ENCODE data around the gene COG7. TPM values are rescaled to one million over a fixed set of nuclear protein-coding genes. Genes with fewer than 3 reads are reported as not detected.

The COG7 gene
- total and polyA plus RNA-seq, 2 donors (not counting 3 experiments of a cell fraction or from before 2014, with no cell fraction given): 24.1 to 42.0 TPM

DNA sequence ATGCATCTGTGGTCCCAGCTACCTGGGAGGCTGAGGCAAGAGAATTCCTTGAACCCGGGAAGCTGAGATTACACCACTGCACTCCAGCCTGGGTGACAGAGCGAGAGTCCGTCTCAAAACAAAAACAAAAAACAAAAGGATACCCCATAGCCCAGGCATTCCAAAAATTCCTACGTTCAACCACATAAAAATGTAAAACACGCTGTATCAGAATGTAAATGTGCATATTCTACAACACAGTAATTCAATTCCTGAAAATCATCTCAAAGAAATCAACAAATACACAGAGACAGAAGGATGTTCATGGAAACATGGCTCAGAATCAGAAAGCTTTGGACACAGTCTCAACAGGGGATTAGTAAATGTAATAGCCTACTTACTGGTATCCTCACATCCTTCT lies 33.0 kb downstream of the COG7 start:
- CTCF ChIA-PET: interaction anchor here (0.9 to 1.1 kb wide), 4 partner anchors 10 to 16 kb away, joined by 3 to 7 read pairs (median 3); no protein-coding TSS in a partner anchor

More for the DNA sequence above, 33.0 kb downstream of the COG7 start:
- dilution Hi-C loops (cut with MboI; ENCODE audit: extremely low pct_ligation_motif_present, low sequenced_read_pairs): no loop called here
- Histone ChIP-seq H3K27ac (ENCODE audit: insufficient read depth, low read depth, low read length) (no peak overlapping the region), H3K4me1 (ENCODE audit: control insufficient read depth, extremely low read depth, insufficient read depth, low read length) (peaks cover 24% of the 10 kb centered on the region), H2AFZ (ENCODE audit: low read depth, low read length) (no peak overlapping the region), H4K20me1 (replicated peaks; ENCODE audit: control insufficient read depth, extremely low read depth, insufficient read depth, low read length) (no peaks in the 10 kb centered on the region), H3K79me2 (ENCODE audit: control insufficient read depth, insufficient read depth, low read length) (no peaks in the 10 kb centered on the region), H3K27me3 (ENCODE audit: control insufficient read depth in 2 of 2, insufficient read depth in 2 of 2, low read length in 2 of 2) (no peaks in the 10 kb centered on the region), H3K9me3 (replicated peaks; ENCODE audit: control insufficient read depth, insufficient read depth, low read length) (no peaks in the 10 kb centered on the region), H3K9ac (replicated peaks; ENCODE audit: extremely low read depth, insufficient read depth, low read length) (no peak overlapping the region), H3K4me2 (ENCODE audit: insufficient read depth, low read length) (no peak overlapping the region), H3K4me3 (replicated peaks in 1 of 3; ENCODE audit: insufficient read depth in 1 of 3, low read depth in 1 of 3, low read length in 3 of 3) (no peak overlapping the region), H3K36me3 (ENCODE audit: control insufficient read depth in 2 of 2, extremely low read depth in 1 of 2, insufficient read depth in 2 of 2, low read length in 2 of 2) (peaks cover 0 to 4% of the 10 kb centered on the region in 2 experiments), H3K9me1 (replicated peaks; ENCODE audit: control insufficient read depth, extremely low read depth, insufficient read depth, low read length) (no peaks in the 10 kb centered on the region)
- DNase-seq (ENCODE audit: low read depth, low spot score) (no peak), FAIRE-seq (no peak)
- TF ChIP-seq CTCF (IDR thresholded peaks at IDR 0.05; ENCODE audit: extremely low read depth in 1 of 2, insufficient read depth in 1 of 2, low read depth in 1 of 2, low read length in 2 of 2) (no peak), MYC (IDR thresholded peaks at IDR 0.05; ENCODE audit: low read depth, low read length) (no peak), FOS (IDR thresholded peaks at IDR 0.05; ENCODE audit: borderline replicate concordance, insufficient read depth, low read length) (no peak), EZH2 (IDR thresholded peaks at IDR 0.05; ENCODE audit: borderline replicate concordance, low read depth, low read length, severe bottlenecking) (no peak), POLR2A (IDR thresholded peaks at IDR 0.05; ENCODE audit: low read depth, low read length) (no peak), GATA2 (IDR thresholded peaks at IDR 0.05; ENCODE audit: insufficient read depth, insufficient read length, low read depth, low read length) (no peak), POLR2AphosphoS5 (IDR thresholded peaks at IDR 0.05; ENCODE audit: insufficient read depth, low read depth, low read length) (no peak), JUN (IDR thresholded peaks at IDR 0.05; ENCODE audit: borderline replicate concordance, insufficient read depth, insufficient read length, low read depth) (no peak)
- TF ChIP-seq, protein P1, sequence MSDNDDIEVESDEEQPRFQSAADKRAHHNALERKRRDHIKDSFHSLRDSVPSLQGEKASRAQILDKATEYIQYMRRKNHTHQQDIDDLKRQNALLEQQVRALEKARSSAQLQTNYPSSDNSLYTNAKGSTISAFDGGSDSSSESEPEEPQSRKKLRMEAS (IDR thresholded peaks at IDR 0.05; ENCODE audit: insufficient read depth, insufficient read length): no peak
- intact Hi-C loops (cut with micrococcal nuclease): no loop called here
- POLR2A ChIA-PET: no interaction called here
- no TSS peak for BruUV-seq (replicated peaks)
